CD4-positive, alpha-beta T cell treated with Interleukin-2 at 100 ng/mL for 4 hours (primary cell): ENCODE measurements around the gene GLUD1.
"Not testable (repeated sequence)": the region's sequence is repeated elsewhere in the genome, so short reads cannot be mapped to it uniquely, and the experiment has no call there.

Experiments
- DNase-seq: peaks from one replicate; pipeline ENCODE4 v3.0.0-alpha.2; 2020; ENCODE audit warnings: low spot score

Gene GLUD1

DNA sequence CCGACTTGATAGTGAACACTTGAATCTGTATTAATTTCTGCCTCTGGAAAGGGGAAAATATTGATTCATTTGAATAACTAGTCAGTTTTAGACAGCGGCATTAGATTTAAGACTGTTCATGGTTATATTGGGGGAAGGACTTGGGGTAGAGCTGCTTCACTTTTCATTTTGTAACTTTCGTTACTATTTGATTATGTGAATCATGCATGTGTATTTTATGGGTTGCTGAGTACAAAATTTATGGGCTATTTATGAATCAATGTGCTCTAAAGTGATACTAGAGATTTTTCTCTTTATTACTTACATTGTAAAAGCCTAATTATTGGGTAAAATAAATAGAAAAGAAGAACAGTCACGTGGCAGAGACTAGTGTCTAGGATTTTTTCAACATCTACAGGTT, 4.9 kb downstream of the GLUD1 start:
- DNase-seq = no peak

DNA sequence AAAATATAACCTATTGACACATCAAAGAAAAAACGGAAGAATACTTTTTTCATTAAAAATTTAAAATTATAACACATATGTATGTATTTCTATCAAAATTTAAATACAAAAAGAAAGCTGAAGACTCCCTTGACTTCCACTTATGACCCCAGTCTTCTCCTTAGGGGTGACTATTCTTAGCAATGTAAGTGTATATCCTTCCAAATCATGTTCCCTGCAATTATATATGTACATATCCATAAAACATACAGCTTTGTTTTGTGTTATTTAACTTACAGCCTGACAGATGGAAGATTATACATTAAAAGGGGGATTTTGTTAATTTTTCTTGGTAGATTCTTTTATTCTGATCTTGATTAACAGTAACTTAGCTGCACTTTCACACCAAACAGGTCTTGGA, 9.1 kb downstream of the GLUD1 start:
- DNase-seq = no peak

DNA sequence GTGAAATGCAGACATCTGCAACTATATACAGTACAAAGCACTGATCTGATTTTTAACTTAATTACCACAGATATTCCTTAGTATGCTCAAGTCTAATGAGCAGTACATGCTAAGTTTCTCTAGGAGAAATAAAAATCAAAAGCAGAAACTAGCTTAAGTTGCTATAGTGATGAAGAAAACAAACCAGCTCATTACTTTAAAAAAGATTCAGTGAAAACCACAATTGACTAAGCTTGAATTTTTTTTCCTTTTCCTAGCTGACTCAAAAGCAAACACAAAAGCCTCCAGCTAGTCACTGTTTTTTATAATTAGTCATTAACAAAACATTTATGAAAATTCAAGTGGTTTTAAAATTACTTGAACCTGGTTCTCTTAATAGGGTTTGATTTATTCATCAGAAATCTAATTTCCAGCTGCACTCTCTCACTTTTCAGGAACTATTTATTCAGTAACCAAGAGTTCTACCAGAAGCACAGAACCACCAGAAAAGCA, 10.3 kb downstream of the GLUD1 start:
- peak; percentile 78 for DNase-seq

DNA sequence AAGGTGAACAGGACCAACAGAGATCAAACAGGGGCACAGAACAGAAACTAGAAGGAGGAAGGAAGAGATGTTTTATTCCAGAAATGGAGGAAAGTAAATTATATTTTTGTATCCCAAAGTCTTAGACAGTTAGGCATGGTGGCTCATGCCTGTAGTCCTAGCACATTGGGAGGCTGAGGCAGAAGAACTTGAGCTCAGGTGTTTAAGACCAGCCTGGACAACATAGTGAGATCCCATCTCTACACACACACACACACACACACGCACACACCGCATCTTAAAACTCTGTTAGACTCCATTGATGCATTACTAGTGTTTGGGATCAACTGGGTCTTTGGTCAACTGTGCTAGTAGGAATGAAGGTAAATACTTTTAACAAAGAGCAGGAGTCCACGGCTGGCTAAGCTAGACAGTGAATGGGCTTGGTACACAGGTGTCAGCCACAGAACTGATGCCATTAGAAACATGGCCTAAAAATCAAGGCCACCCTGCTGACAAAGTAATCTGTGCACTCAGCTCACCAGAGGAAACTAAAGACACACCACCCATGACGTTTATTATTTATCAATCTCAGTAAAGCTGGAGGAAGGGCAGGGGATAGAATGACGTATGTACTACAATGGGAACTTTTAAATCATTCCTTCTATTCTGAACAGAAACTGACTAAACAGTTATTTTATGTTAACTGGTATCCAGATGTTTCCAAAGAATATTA, 10.9 kb downstream of the GLUD1 start:
- DNase-seq = peak; percentile 72

DNA sequence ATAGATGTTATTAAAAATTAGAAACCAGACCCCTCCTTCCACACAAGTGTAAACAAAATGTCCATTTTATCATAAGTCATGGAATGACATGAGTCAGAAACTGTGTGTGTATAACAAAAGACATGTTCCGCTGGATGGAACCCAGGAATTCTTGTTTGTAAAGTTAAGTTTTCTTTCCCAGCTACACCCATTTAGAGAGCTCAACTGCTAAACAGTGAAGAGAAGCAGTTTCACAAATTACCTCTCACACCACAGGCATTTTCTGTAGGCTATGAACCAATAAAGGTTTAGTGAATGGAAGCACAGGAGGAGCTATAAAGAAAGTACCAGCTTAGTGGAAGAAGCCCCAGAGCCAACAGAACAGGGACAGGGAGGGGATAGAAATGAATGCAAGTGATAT, 12.4 kb downstream of the GLUD1 start:
- DNase-seq = not testable (repeated sequence)

DNA sequence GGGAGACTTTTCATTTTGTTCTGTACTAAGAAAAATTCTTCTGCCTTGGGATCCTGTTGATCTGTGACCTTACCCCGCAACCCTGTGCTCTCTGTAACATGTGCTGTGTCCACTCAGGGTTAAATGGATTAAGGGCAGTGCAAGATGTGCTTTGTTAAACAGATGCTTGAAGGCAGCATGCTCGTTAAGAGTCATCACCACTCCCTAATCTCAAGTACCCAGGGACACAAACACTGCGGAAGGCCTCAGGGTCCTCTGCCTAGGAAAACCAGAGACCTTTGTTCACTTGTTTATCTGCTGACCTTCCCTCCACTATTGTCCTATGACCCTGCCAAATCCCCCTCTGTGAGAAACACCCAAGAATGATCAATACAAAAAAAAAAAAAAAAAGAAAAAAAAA, 13.1 kb downstream of the GLUD1 start:
- DNase-seq = not testable (repeated sequence)

- not testable (repeated sequence) for DNase-seq
Measured at GRCh38 chr10:87080621-87081020, 14.0 kb downstream of the GLUD1 start.

DNA sequence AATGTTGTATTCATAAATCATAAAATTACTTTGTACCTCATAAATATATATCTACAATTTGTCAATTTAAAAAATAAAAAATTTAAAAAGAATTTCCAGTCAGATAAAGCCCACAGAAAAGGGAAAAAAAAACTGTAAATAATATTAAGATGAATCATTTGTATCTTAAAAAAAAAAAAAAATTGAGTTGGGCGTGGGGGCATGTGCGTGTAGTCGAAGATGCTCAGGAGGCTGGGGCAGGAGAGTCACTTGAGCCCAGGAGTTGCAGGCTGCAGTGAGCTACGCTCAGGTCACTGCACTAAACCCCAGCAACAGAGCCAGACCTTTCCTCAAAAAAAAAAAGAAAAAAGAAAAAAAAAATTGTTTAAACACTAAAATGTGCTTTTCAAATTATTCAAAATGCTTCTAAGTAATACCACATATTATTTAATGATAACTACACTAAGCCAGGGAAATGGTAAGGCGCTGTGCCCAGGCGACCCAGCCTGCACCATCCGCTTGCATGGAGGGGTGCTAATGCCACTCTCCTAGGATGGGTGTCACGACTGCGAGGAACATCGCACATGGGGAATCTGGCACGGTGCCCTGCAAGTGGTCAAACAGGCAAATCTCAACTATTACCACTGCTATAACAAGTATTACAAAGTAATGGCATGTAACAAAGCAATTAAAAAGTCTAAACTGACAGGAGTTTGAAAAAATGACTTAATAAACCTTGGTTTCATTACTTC, 15.4 kb downstream of the GLUD1 start:
- no peak for DNase-seq

GRCh38 chr10:87076421-87076820, 18.2 kb downstream of the GLUD1 start:
- not testable (repeated sequence) for DNase-seq

DNA sequence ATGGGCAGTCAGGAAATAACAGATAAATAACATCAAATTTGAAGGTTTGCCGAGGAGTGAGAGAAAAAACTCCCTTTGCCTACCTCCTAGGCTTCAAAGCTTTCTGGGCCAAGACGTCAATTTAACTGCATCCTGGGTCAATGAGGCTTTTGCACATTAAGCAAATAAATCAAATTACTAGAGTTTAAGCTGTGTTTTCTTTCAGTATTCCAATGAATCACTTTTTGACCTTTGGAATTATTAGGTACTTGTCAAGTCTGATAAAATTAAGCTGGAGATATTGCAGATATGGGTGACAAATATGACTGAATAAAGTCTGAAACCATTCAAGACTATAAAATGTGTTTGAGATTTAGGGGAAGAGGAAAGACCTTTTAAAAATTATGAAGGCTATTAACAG, 22.2 kb downstream of the GLUD1 start:
- no peak for DNase-seq

DNA sequence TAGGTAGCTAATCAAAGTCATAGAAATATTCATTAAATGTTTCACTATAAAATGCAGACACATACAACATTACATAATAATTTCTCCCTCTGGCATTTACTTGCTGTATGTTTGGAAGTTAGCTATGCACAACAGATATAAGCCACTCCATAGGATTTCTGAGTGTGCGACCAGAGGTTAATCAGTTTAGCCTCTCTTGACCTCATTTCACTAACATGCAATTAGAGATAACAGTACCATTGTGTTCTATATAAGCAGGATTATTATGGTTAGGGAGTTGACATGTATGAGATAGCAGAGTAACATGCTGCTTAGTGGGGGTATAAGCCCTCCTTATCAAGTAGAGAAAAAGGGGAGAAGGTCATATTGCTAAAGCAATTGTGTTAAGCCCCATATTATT, 26.4 kb downstream of the GLUD1 start:
- no peak for DNase-seq

- no peak for DNase-seq
Measured at GRCh38 chr10:87066865-87067264, 27.8 kb downstream of the GLUD1 start.

DNA sequence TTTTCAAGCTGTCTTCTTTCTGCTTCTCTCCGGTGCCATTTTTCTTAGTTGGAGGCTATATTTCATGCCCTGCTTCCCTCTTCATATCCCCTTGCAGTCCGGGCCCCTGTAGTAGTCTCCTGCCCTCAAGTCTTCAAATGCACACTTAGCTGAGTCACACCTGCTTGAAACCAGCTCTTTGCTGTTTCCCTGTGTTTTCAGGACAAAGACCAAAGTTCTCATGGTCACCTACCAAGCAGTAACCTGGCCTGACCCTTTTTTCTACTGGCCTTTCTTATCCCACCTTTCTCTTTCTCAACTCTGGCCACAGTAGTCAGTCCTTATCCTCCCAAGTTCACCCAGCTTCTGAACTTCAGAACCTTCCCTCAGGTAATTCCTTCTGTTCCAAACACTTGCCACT, 28.5 kb downstream of the GLUD1 start:
- no peak for DNase-seq

GRCh38 chr10:87064651-87065050, 30.0 kb downstream of the GLUD1 start:
- no peak for DNase-seq

- no peak for DNase-seq
Measured at GRCh38 chr10:87060280-87060928, 34.2 kb downstream of the GLUD1 start.

DNA sequence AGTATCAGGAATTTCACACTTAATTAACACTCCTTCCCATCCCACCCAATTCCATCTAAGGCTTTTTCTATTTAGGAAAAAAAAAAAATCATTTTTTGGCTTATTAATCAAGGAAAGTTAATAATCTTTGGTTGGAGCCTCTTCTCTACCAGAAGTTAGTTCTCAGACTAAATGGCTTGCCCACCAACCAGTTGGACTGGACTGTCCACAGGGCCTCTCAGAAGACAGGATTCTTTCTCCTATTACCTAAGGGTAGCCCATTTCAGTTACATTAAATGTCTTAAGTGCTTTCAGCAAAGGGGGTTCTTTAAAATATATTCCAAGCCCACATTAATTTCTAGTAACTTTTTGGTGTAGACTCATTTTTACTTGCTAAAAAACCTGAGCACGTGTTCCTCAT, 35.2 kb downstream of the GLUD1 start:
- DNase-seq = no peak

GRCh38 chr10:87058171-87058570, 36.5 kb downstream of the GLUD1 start:
- DNase-seq = no peak

GRCh38 chr10:87054373-87055295, 40.0 kb downstream of the GLUD1 start:
- no peak for DNase-seq

DNA sequence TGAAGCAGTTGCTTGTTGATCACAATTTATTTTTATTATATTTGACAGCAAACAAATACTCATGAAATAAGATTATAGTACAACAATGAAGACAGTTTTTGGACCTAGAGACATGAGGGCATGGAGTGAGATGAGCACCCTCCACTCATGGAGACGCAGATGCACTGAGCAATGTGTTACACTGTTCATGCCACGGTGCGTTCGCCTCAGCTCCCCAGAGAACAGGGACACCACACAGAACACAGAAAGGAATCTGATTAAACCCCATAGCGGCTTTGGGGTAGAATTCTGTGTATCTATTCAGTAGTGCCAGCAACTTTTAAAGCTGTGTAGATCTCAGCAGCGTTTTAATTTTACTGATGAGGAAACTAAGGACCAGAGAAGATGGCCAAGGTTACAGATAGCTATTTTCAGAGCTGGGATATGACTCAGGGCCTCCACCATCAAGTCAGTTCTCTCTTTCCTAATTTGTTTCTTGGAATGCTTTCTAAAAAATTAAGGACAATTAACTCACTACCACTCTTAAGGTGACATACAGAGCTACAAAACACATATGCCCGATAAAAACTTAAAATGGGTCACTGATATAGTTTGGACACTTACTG, 41.0 kb downstream of the GLUD1 start:
- no peak for DNase-seq

DNA sequence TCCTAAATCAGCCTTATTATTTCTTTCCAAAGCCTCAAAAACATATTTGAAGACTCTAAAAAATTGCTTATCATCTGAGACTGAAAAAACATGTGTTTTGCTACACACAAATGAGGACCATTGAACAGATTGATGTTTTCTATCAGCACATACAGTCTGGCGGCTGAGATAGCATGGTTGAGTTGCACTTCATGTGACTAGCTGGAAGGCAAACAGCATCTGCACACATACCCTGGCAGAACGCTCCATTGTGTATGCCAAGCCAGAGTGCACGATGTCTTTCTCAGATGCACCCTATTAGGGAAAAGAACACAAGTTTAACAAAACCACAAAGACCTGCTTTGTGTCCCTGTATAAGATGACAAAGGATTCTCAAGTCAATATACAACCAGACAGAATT, 41.5 kb downstream of the GLUD1 start:
- DNase-seq = no peak

DNA sequence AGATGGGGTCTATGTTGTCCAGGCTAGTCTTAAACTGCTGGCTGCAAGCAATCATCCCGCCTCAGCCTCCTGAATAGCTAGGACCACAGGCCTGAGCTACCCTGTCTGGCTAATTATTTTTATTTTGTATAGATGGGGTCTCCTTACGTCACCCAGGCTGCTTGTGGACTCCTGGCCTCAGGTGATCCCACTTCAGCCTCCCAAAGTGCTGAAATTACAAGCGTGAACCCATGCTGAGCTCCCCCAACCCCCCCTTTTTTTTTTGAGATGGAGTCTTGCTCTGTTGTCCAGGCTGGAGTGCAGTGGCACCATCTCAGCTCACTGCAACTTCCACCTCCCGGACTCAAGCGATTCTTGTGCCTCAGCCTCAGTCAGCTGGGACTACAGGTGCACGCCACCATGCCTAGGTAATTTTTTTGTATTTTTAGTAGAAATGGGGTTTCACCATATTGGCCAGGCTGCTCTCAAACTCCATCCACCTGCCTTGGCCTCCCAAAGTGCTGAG, 49.2 kb downstream of the GLUD1 start:
- DNase-seq = no peak
